Esophagus squamous epithelium (tissue), 4 donors: ENCODE measurements around the gene ARRDC5.

ENCODE experiments used
- CTCF ChIP-seq, 6 experiments: fragments of 450-650 bp in 4 of 6; fragments of 200-600 bp in 2 of 6; sonication (generic) in 2 of 6; IDR thresholded peaks; one replicate each; pipeline ENCODE4 v1.5.1; 2016 to 2019; ENCODE audit warnings: antibody characterized with exemption in 6 of 6, mild to moderate bottlenecking in 4 of 6, moderate library complexity in 4 of 6
- POLR2A ChIP-seq, 4 donors: fragments of 450-650 bp; IDR thresholded peaks; one replicate each; pipeline ENCODE4 v1.6.1; 2017; ENCODE audit warnings: antibody characterized with exemption in 4 of 4, mild to moderate bottlenecking in 4 of 4, moderate library complexity in 3 of 4

DNA sequence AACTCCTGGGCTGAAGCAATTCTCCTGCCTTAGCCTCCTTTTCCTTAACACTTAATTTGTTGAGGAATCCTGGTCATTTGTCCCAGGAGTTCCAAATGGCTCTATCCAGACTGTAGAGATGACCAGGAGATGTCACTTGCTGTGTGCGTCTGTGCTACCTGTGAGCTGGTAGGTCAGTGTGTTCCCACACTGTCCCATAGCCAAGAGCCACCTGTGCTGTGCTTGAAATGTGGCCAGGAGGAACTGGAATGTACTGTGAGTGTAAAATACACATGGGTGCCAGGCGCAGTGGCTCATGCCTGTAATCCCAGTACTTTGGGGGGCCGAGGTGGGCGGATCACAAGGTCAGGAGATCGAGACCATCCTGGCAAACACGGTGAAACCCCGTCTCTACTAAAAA is 36.8 kb upstream of the ARRDC5 start:
- no peak for TF ChIP-seq CTCF (IDR thresholded peaks at IDR 0.05)
- TF ChIP-seq POLR2A (IDR thresholded peaks at IDR 0.05), result no peak
